HG03060 (cell line): ENCODE measurements around the gene SYTL2.

Experiments
- ATAC-seq: cut with Tn5 transposase; IDR thresholded peaks from one replicate; pipeline ENCODE4 v1.9.1; 2021; ENCODE audit warnings: low read depth, moderate number of reproducible peaks; ENCODE audit not compliant: unreplicated experiment

SYTL2 gene

GRCh38 chr11:85767246-85767945 is 43.5 kb downstream of the SYTL2 start:
- ATAC-seq, result no peak

- ATAC-seq, result no peak
These were observed 44.2 kb downstream of the SYTL2 start for GRCh38 chr11:85766721-85767161.

GRCh38 chr11:85764796-85765195 is 46.1 kb downstream of the SYTL2 start:
- ATAC-seq, result no peak

- no peak for ATAC-seq
These were observed 48.7 kb downstream of the SYTL2 start for GRCh38 chr11:85762226-85762625.

GRCh38 chr11:85759915-85760314 is 51.0 kb downstream of the SYTL2 start:
- no peak for ATAC-seq

GRCh38 chr11:85758480-85759039 is 52.4 kb downstream of the SYTL2 start:
- no peak for ATAC-seq

GRCh38 chr11:85758026-85758425 is 52.9 kb downstream of the SYTL2 start:
- no peak for ATAC-seq

- no peak for ATAC-seq
These were observed 54.3 kb downstream of the SYTL2 start for GRCh38 chr11:85756401-85757200.

- no peak for ATAC-seq
These were observed 55.2 kb downstream of the SYTL2 start for GRCh38 chr11:85755701-85756100.

- ATAC-seq, result no peak
These were observed 55.7 kb downstream of the SYTL2 start for GRCh38 chr11:85755285-85755684.

- no peak for ATAC-seq
These were observed 57.9 kb downstream of the SYTL2 start for GRCh38 chr11:85752890-85753581.

GRCh38 chr11:85752201-85752889 is 58.6 kb downstream of the SYTL2 start:
- ATAC-seq, result no peak

- no peak for ATAC-seq
These were observed 59.2 kb downstream of the SYTL2 start for GRCh38 chr11:85751724-85752123.

GRCh38 chr11:85750646-85751045 is 60.3 kb downstream of the SYTL2 start:
- no peak for ATAC-seq

- no peak for ATAC-seq
These were observed 61.1 kb downstream of the SYTL2 start for GRCh38 chr11:85749884-85750283.

- no peak for ATAC-seq
These were observed 61.6 kb downstream of the SYTL2 start for GRCh38 chr11:85749287-85749834.

GRCh38 chr11:85748455-85748891 is 62.5 kb downstream of the SYTL2 start:
- ATAC-seq, result no peak

GRCh38 chr11:85746670-85747069 is 64.3 kb downstream of the SYTL2 start:
- no peak for ATAC-seq

- ATAC-seq, result no peak
These were observed 65.3 kb downstream of the SYTL2 start for GRCh38 chr11:85745626-85746025.

GRCh38 chr11:85742873-85743275 is 68.1 kb downstream of the SYTL2 start:
- ATAC-seq, result no peak
